ENCODE data around the gene AEBP1. TPM values are rescaled to one million over a fixed set of nuclear protein-coding genes. Genes with fewer than 3 reads are reported as not detected.

AEBP1 gene
- total and polyA plus RNA-seq, 2 experiments from 2014 or later: 15.1 to 42.0 TPM

- Mint-ChIP-seq H3K27me3 (ENCODE audit: insufficient read depth, low read depth, poor library complexity) (peaks cover 14% of the 10 kb centered on the region), H3K4me1 (peaks cover 9% of the 10 kb centered on the region), H3K27ac (no peak overlapping the region)
Measured at GRCh38 chr7:44116789-44117666, 12.9 kb downstream of the AEBP1 start.

More at GRCh38 chr7:44116789-44117666, 12.9 kb downstream of the AEBP1 start:
- Histone ChIP-seq H3K27ac (ENCODE audit: low read depth) (no peak overlapping the region), H3F3A (replicated peaks; ENCODE audit: low read depth) (0 out of 2 replicates have a peak, but pooled peaks cover 2% of the 10 kb centered on the region), H3K79me2 (replicated peaks; ENCODE audit: insufficient read depth) (peaks cover 14% of the 10 kb centered on the region), H3K9me2 (ENCODE audit: insufficient read depth) (no peaks in the 10 kb centered on the region), H3K4me3 (no peak overlapping the region), H3K27me3 (ENCODE audit: insufficient read depth) (no peaks in the 10 kb centered on the region), H3K4me2 (no peak overlapping the region), H4K20me1 (replicated peaks; ENCODE audit: insufficient read depth) (peaks cover 3% of the 10 kb centered on the region), H3K36me3 (ENCODE audit: insufficient read depth) (peaks cover 12% of the 10 kb centered on the region; the same call in 1 of the 2 replicates), H3K4me1 (ENCODE audit: insufficient read depth) (peaks cover 6% of the 10 kb centered on the region; the same call in 1 of the 2 replicates), H2AFZ (no peak overlapping the region)
- H3K4me3 Mint-ChIP-seq: no peak overlapping the region
- peaks cover 75% of the 10 kb centered on the region for H3K36me3 Mint-ChIP-seq (ENCODE audit: low read depth)
- no peak for DNase-seq (ENCODE audit: low spot score)
- H3K9me3 Mint-ChIP-seq: no peaks in the 10 kb centered on the region; the same call in 2 of the 3 replicates
- no peak for TF ChIP-seq REST (IDR thresholded peaks at IDR 0.05; ENCODE audit: unreplicated experiment)
- TF ChIP-seq ZNF114 (CRISPR knock-in tag; IDR thresholded peaks at IDR 0.05): no peak
- TF ChIP-seq CTCF (conservative IDR thresholded peaks at IDR 0.05; ENCODE audit: low read depth in 2 of 2): no peak
- no peak for TF ChIP-seq ETS1 (IDR thresholded peaks at IDR 0.05)
- TF ChIP-seq JUNB (IDR thresholded peaks at IDR 0.05; ENCODE audit: unreplicated experiment): no peak
- no peak for TF ChIP-seq STAT1 (IDR thresholded peaks at IDR 0.05; ENCODE audit: unreplicated experiment)
- TF ChIP-seq CREB1 (CRISPR knock-in tag; IDR thresholded peaks at IDR 0.05; ENCODE audit: low read depth): no peak
- no peak for TF ChIP-seq ZNF462 (CRISPR knock-in tag; IDR thresholded peaks at IDR 0.05)
- TF ChIP-seq EZH2phosphoT487 (IDR thresholded peaks at IDR 0.05; ENCODE audit: unreplicated experiment): no peak
- no peak for TF ChIP-seq EZH2 (IDR thresholded peaks at IDR 0.05; ENCODE audit: low read depth, unreplicated experiment)
- no peak for TF ChIP-seq ZNF331 (CRISPR knock-in tag; IDR thresholded peaks at IDR 0.05; ENCODE audit: low read depth)
- no peak for TF ChIP-seq POLR2AphosphoS5 (IDR thresholded peaks at IDR 0.05; ENCODE audit: low read depth)
- TF ChIP-seq NANOG (IDR thresholded peaks at IDR 0.05; ENCODE audit: borderline replicate concordance): no peak
- ATAC-seq: no peak
